Activated naive CD4-positive, alpha-beta T cell treated with anti-CD3 and anti-CD28 coated beads for 36 hours (primary cell): ENCODE measurements around the gene AMD1. TPM values are rescaled to one million over a fixed set of nuclear protein-coding genes. Genes with fewer than 3 reads are reported as not detected.

Experiments used
- total RNA-seq, 2 experiments: library from RNA; stranded (reverse); gene quantifications; one replicate each; pipeline ENCODE4 v1.2.3, GENCODE V29; 2021

The AMD1 gene
- total RNA-seq, 2 experiments from 2014 or later = 72.6 to 75.3 TPM

Other genes starting within 250 kb of the AMD1 start
- gene CDK19, start 59.3 kb upstream of the AMD1 start, total RNA-seq = 10 to 100 TPM; 11.0 to 11.7 TPM
- 10 to 100 TPM; 81.6 to 84.7 TPM for gene GTF3C6, start 83.9 kb downstream of the AMD1 start, total RNA-seq
- 10 to 100 TPM; 43.5 to 45.8 TPM for gene RPF2, start 107.3 kb downstream of the AMD1 start, total RNA-seq
- gene SLC16A10, start 212.7 kb downstream of the AMD1 start, total RNA-seq = 1 to 10 TPM; 6.6 to 8.1 TPM